HEK293 (cell line): ENCODE results near the gene LRIG3.

ENCODE experiments used
- CTCF ChIA-PET: fragments of 350-600 bp; formaldehyde crosslinking; extraction: SDS; loops from one replicate; lab custom pipeline; 2021; ENCODE audit warnings: antibody characterized with exemption; lab: Yijun Ruan, JAX
- POLR2A ChIA-PET: fragments of 300-600 bp; formaldehyde crosslinking; extraction: SDS; loops from one replicate; lab custom pipeline; 2020; ENCODE audit warnings: antibody characterized with exemption, inconsistent platforms; lab: Yijun Ruan, JAX
- H3K27ac ChIP-seq: fragments of 200-500 bp; sonication (Bioruptor generic); 2 replicates; pipeline ENCODE4 v1.5.1; 2014; ENCODE audit warnings: low read depth, low read length, control low read depth, inconsistent platforms; ENCODE audit errors: extremely low read depth
- H3K36me3 ChIP-seq, 2 experiments: fragments of 200-500 bp in 1 of 2; sonication (Bioruptor generic) in 1 of 2; 1 replicate in 1 of 2; 2 replicates in 1 of 2; pipeline ENCODE4 v1.5.1; 2014 to 2017; ENCODE audit warnings: inconsistent platforms in 2 of 2, low read length in 2 of 2; ENCODE audit not compliant: control insufficient read depth in 2 of 2, insufficient read depth in 1 of 2
- H3K4me1 ChIP-seq: fragments of 200-500 bp; sonication (Bioruptor generic); 2 replicates; pipeline ENCODE4 v1.5.1; 2014; ENCODE audit warnings: mild to moderate bottlenecking, low read length, inconsistent platforms; ENCODE audit not compliant: control insufficient read depth, insufficient read depth
- H3K4me3 ChIP-seq: 2 replicates; pipeline ENCODE4 v1.5.1; 2011; ENCODE audit warnings: low read depth, mild to moderate bottlenecking, control low read depth, low read length, moderate library complexity
- H3K9me3 ChIP-seq: fragments of 200-500 bp; sonication (Bioruptor generic); 2 replicates; pipeline ENCODE4 v1.5.1; 2014; ENCODE audit warnings: low read depth, low read length, inconsistent platforms; ENCODE audit not compliant: control insufficient read depth, insufficient read depth
- BCL11A ChIP-seq: fragments of 450-650 bp; formaldehyde crosslinking; IDR thresholded peaks from 2 replicates; pipeline ENCODE4 v1.5.1; 2016; ENCODE audit warnings: low read depth, missing biosample characterization, missing genetic modification characterization
- GFI1B ChIP-seq: fragments of 450-650 bp; formaldehyde crosslinking; IDR thresholded peaks from 2 replicates; pipeline ENCODE4 v1.5.1; 2016; ENCODE audit warnings: missing biosample characterization, missing genetic modification characterization
- GLIS2 ChIP-seq: fragments of 450-650 bp; formaldehyde crosslinking; IDR thresholded peaks from 2 replicates; pipeline ENCODE4 v1.5.1; 2016; ENCODE audit warnings: missing biosample characterization, missing genetic modification characterization
- KLF1 ChIP-seq: fragments of 450-650 bp; formaldehyde crosslinking; IDR thresholded peaks from 2 replicates; pipeline ENCODE4 v1.5.1; 2016; ENCODE audit warnings: missing biosample characterization, missing genetic modification characterization
- KLF8 ChIP-seq: fragments of 450-650 bp; formaldehyde crosslinking; IDR thresholded peaks from 2 replicates; pipeline ENCODE4 v1.5.1; 2016; ENCODE audit warnings: missing biosample characterization, missing genetic modification characterization
- MEIS1 ChIP-seq: sonication (generic); formaldehyde crosslinking; IDR thresholded peaks from 2 replicates; pipeline ENCODE4 v1.8.1; 2022; ENCODE audit warnings: missing genetic modification reagents, mild to moderate bottlenecking, borderline replicate concordance
- SCRT1 ChIP-seq: fragments of 450-650 bp; formaldehyde crosslinking; IDR thresholded peaks from 2 replicates; pipeline ENCODE4 v1.5.1; 2016; ENCODE audit warnings: missing biosample characterization, missing genetic modification characterization, borderline replicate concordance
- TRIM28 ChIP-seq: IDR thresholded peaks from 2 replicates; pipeline ENCODE4 v1.6.1; 2011; ENCODE audit warnings: low read length, control low read depth, borderline replicate concordance
- ZNF174 ChIP-seq: fragments of 450-650 bp; formaldehyde crosslinking; IDR thresholded peaks from 2 replicates; pipeline ENCODE4 v1.5.0; 2017; ENCODE audit warnings: missing biosample characterization, mild to moderate bottlenecking, missing genetic modification characterization
- ZNF211 ChIP-seq: fragments of 450-650 bp; formaldehyde crosslinking; IDR thresholded peaks from 2 replicates; pipeline ENCODE4 v1.5.1; 2016; ENCODE audit warnings: low read depth, missing biosample characterization, missing genetic modification characterization
- ZNF223 ChIP-seq: fragments of 450-650 bp; formaldehyde crosslinking; IDR thresholded peaks from 2 replicates; pipeline ENCODE4 v1.5.1; 2016; ENCODE audit warnings: missing biosample characterization, missing genetic modification characterization
- ZNF266 ChIP-seq: fragments of 450-650 bp; formaldehyde crosslinking; IDR thresholded peaks from 2 replicates; pipeline ENCODE4 v1.5.1; 2016; ENCODE audit warnings: missing biosample characterization, missing genetic modification characterization, low read depth
- ZNF274 ChIP-seq, 2 experiments: fragments of 200-500 bp in 1 of 2; fragments of 450-650 bp in 1 of 2; sonication (Bioruptor generic) in 1 of 2; formaldehyde crosslinking in 1 of 2; IDR thresholded peaks; 2 replicates each; pipeline versions ENCODE4 v1.5.1 to v1.6.1; 2014 to 2016; ENCODE audit warnings: borderline replicate concordance in 1 of 2, inconsistent platforms in 1 of 2, low read length in 1 of 2, missing biosample characterization in 1 of 2, missing genetic modification characterization in 1 of 2
- ZNF366 ChIP-seq: fragments of 450-650 bp; formaldehyde crosslinking; conservative IDR thresholded peaks from 2 replicates; pipeline ENCODE4 v1.5.1; 2016; ENCODE audit warnings: missing biosample characterization, missing genetic modification characterization
- ZNF37A ChIP-seq: fragments of 450-650 bp; IDR thresholded peaks from 2 replicates; pipeline ENCODE4 v1.5.1; 2018; ENCODE audit warnings: missing biosample characterization, missing genetic modification characterization
- ZNF596 ChIP-seq: fragments of 450-650 bp; IDR thresholded peaks from 2 replicates; pipeline ENCODE4 v1.5.0; 2018; ENCODE audit warnings: missing biosample characterization, mild to moderate bottlenecking, missing genetic modification characterization, moderate library complexity
- ZNF664 ChIP-seq: fragments of 450-650 bp; formaldehyde crosslinking; IDR thresholded peaks from 2 replicates; pipeline ENCODE4 v1.5.1; 2016; ENCODE audit warnings: missing biosample characterization, missing genetic modification characterization
- ZNF670 ChIP-seq: fragments of 450-650 bp; formaldehyde crosslinking; IDR thresholded peaks from 2 replicates; pipeline ENCODE4 v1.5.1; 2016; ENCODE audit warnings: missing biosample characterization, missing genetic modification characterization, low read depth
- ZNF677 ChIP-seq: fragments of 450-650 bp; IDR thresholded peaks from 2 replicates; pipeline ENCODE4 v1.5.0; 2018; ENCODE audit warnings: missing biosample characterization, mild to moderate bottlenecking, missing genetic modification characterization, moderate library complexity
- ZNF777 ChIP-seq: fragments of 450-650 bp; formaldehyde crosslinking; IDR thresholded peaks from 2 replicates; pipeline ENCODE4 v1.5.1; 2017; ENCODE audit warnings: missing biosample characterization, missing genetic modification characterization, borderline replicate concordance
- ZNF785 ChIP-seq: fragments of 450-650 bp; formaldehyde crosslinking; IDR thresholded peaks from 2 replicates; pipeline ENCODE4 v1.5.1; 2016; ENCODE audit warnings: missing biosample characterization, missing genetic modification characterization
- ZNF830 ChIP-seq: fragments of 450-650 bp; IDR thresholded peaks from 2 replicates; pipeline ENCODE4 v1.5.0; 2018; ENCODE audit warnings: missing biosample characterization, missing genetic modification characterization, low read depth, mild to moderate bottlenecking, moderate library complexity
- TF ChIP-seq, protein P1 (sequence below): fragments of 450-650 bp; formaldehyde crosslinking; IDR thresholded peaks from 2 replicates; pipeline ENCODE4 v1.5.1; 2016; ENCODE audit warnings: missing biosample characterization, missing genetic modification characterization
- TF ChIP-seq, protein P2 (sequence below): fragments of 450-650 bp; formaldehyde crosslinking; IDR thresholded peaks from 2 replicates; pipeline ENCODE4 v1.5.1; 2016; ENCODE audit warnings: missing biosample characterization, missing genetic modification characterization
- TF ChIP-seq, protein P3 (sequence below): fragments of 450-650 bp; formaldehyde crosslinking; IDR thresholded peaks from 2 replicates; pipeline ENCODE4 v1.5.1; 2016; ENCODE audit warnings: missing biosample characterization, missing genetic modification characterization

The LRIG3 gene

DNA sequence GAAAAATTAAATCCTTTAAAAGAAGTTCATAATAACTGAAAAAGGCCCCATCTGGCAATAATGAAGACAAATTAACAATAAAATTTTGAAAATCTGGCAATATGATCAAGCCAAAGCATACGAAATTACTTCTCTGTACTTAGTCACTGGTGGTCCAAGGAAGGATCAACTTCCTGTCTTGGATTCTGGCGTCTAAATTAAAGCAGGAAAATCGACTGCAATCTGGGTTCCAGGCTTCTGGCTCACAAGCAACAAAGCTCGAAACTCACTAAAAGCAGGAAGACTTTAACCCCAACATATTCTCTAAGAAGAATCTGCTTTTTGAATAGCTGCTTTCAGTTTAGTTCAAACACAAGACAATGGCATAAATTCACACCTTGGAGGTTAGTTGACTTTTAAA, 49.7 kb downstream of the LRIG3 start:
- Histone ChIP-seq H3K27ac (no peak overlapping the region), H3K4me3 (no peak overlapping the region)
- no peak for TF ChIP-seq KLF8 (tag by site-specific recombination)
- TF ChIP-seq, all 188 proteins: peak for 0
- Histone ChIP-seq H3K4me1 (no peaks in the 10 kb centered on the region), H3K9me3 (no peaks in the 10 kb centered on the region), H3K36me3 (peaks cover 57 to 74% of the 10 kb centered on the region in 2 experiments)
- ChIA-PET POLR2A (no interaction called here), CTCF (no interaction called here)

DNA sequence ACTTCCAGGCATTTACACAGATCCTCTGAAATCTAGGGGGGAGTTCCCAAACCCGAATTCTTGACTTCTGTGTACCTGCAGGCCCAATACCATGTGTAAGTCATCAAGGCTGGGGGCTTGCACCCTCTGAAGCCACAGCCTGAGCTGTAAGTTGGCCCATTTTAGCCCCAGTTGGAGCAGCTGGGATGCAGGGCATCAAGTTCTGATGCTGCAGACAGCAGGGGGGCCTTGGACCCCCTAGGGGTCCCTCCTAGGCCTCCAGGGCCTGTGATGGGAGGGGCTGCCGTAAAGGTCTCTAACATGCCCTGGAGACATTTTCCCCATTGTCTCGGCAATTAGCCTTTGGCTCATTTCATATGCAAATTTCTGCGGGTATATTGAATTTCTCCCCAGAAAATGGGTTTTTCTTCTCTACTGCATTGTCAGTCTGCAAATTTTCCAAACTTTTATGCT, 59.5 kb downstream of the LRIG3 start:
- ChIA-PET CTCF (no interaction called here), POLR2A (no interaction called here)
- Histone ChIP-seq H3K4me1 (no peaks in the 10 kb centered on the region), H3K27ac (no peak overlapping the region), H3K9me3 (no peaks in the 10 kb centered on the region), H3K36me3 (peaks cover 4 to 6% of the 10 kb centered on the region in 2 experiments; a peak in 2 of 3 replicates), H3K4me3 (no peak overlapping the region)
- no peak for TF ChIP-seq ZNF677 (tag by site-specific recombination)
- 0 out of 2 replicates have a peak, but pooled peaks have one; percentile 18 for TF ChIP-seq GLIS2 (tag by site-specific recombination)
- TF ChIP-seq ZNF274 (IDR thresholded peaks at IDR 0.05; ENCODE audit: low read length) = no peak
- no peak for TF ChIP-seq ZNF274 (tag by site-specific recombination; IDR thresholded peaks at IDR 0.05; ENCODE audit: borderline replicate concordance)

DNA sequence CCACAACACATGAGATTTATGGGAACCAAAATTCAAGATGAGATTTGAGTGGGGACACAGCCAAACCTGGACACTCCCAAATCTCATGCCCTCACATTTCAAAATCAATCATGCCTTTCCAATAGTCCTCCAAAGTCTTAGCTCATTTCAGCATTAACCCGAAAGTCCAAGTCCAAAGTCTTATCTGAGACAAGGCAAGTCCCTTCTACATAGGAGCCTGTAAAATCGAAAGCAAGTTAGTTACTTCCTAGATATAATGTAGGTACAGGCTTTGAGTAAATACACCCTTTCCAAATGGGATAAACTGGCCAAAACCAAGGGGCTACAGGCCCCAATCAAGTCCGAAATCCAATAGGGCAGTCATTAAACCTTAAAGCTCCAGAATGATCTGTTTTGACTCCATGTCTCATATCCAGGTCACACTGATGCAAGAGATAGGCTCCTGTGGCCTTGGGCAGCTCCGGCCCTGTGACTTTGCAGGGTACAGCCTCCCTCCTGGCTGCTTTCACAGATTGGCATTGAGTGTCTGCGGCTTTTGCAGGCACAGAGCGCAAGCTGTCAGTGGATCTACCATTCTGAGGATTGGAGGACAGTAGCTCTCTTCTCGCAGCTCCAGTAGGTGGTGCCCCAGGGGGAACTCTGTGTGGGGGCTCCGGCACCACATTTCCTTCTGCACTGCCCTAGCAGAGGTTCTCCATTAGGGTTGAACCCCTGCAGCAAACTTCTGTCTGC, 60.1 kb downstream of the LRIG3 start:
- H3K9me3 ChIP-seq = no peaks in the 10 kb centered on the region
- H3K4me3 ChIP-seq = no peak overlapping the region

DNA sequence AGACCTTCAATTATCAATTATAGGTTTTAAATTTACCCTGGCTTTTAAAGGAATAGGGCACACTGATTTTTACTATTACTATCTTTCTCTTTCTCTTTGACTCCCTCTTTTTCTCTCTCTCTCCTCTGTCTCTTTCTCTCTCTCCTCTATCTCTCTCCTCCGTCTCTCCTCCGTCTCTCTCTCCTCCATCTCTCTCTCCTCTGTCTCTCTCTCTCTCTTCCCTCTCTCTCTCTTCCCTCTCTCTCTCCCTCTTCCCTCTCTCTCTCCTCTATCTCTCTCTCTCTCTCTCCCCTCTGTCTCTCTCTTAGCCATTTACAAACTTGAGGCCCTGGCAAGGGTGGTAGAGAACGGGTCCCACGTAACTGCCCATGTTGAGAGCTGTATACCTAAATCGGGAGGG, 62.3 kb downstream of the LRIG3 start:
- CTCF ChIA-PET = no interaction called here
- H3K4me3 ChIP-seq = no peak overlapping the region
- POLR2A ChIA-PET = no interaction called here
- H3K36me3 ChIP-seq = no peaks in the 10 kb centered on the region
- H3K27ac ChIP-seq = no peak overlapping the region
- no peaks in the 10 kb centered on the region for H3K4me1 ChIP-seq
- TF ChIP-seq ZNF777 (tag by site-specific recombination) (peak; percentile 27; the same call in 1 of the 2 replicates), ZNF223 (tag by site-specific recombination) (no peak), ZNF596 (tag by site-specific recombination) (peak; percentile 97), ZNF366 (tag by site-specific recombination) (peak; percentile 78)
- TF ChIP-seq, protein P1, sequence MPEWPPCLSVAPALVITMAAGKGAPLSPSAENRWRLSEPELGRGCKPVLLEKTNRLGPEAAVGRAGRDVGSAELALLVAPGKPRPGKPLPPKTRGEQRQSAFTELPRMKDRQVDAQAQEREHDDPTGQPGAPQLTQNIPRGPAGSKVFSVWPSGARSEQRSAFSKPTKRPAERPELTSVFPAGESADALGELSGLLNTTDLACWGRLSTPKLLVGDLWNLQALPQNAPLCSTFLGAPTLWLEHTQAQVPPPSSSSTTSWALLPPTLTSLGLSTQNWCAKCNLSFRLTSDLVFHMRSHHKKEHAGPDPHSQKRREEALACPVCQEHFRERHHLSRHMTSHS (tag by site-specific recombination) = no peak
- H3K9me3 ChIP-seq = no peaks in the 10 kb centered on the region

More for the DNA sequence above, 60.1 kb downstream of the LRIG3 start:
- POLR2A ChIA-PET = no interaction called here
- Histone ChIP-seq H3K27ac (no peak overlapping the region), H3K36me3 (peaks cover 0 to 4% of the 10 kb centered on the region in 2 experiments; a peak in 1 of 3 replicates), H3K4me1 (no peaks in the 10 kb centered on the region)
- TF ChIP-seq ZNF266 (tag by site-specific recombination) (no peak), BCL11A (tag by site-specific recombination) (no peak), KLF1 (tag by site-specific recombination) (no peak), ZNF670 (tag by site-specific recombination) (no peak), ZNF664 (no peak), ZNF777 (tag by site-specific recombination) (no peak), TRIM28 (no peak), ZNF830 (tag by site-specific recombination) (no peak), ZNF785 (no peak), ZNF174 (tag by site-specific recombination) (no peak), ZNF37A (tag by site-specific recombination) (no peak), GFI1B (tag by site-specific recombination) (no peak), ZNF366 (tag by site-specific recombination) (no peak), MEIS1 (no peak), ZNF211 (no peak), SCRT1 (tag by site-specific recombination) (no peak)
- TF ChIP-seq, protein P2, sequence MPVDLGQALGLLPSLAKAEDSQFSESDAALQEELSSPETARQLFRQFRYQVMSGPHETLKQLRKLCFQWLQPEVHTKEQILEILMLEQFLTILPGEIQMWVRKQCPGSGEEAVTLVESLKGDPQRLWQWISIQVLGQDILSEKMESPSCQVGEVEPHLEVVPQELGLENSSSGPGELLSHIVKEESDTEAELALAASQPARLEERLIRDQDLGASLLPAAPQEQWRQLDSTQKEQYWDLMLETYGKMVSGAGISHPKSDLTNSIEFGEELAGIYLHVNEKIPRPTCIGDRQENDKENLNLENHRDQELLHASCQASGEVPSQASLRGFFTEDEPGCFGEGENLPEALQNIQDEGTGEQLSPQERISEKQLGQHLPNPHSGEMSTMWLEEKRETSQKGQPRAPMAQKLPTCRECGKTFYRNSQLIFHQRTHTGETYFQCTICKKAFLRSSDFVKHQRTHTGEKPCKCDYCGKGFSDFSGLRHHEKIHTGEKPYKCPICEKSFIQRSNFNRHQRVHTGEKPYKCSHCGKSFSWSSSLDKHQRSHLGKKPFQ (tag by site-specific recombination) = no peak
- TF ChIP-seq, protein P3, sequence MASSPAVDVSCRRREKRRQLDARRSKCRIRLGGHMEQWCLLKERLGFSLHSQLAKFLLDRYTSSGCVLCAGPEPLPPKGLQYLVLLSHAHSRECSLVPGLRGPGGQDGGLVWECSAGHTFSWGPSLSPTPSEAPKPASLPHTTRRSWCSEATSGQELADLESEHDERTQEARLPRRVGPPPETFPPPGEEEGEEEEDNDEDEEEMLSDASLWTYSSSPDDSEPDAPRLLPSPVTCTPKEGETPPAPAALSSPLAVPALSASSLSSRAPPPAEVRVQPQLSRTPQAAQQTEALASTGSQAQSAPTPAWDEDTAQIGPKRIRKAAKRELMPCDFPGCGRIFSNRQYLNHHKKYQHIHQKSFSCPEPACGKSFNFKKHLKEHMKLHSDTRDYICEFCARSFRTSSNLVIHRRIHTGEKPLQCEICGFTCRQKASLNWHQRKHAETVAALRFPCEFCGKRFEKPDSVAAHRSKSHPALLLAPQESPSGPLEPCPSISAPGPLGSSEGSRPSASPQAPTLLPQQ (tag by site-specific recombination) = no peak
- CTCF ChIA-PET = no interaction called here
